Effector CD8-positive, alpha-beta T cell (primary cell): ENCODE measurements around the gene RALA.

Experiments
- DNase-seq: peaks from one replicate; lab custom pipeline; 2025; lab: John Stamatoyannopoulos, UW
- total RNA-seq, 4 experiments: gene quantifications; one replicate each; lab custom pipeline; 2026; lab: John Stamatoyannopoulos, UW

RALA gene
- 58.1 to 177 (median 64.3) reads per million in 4 experiments for total RNA-seq

- DNase-seq: peak; percentile 78
Measured at GRCh38 chr7:39623047-39623731, at the start of gene RALA. Gene RALA (plus strand): TSS chr7:39623572. CDS start chr7:39686668, 63,096 bp downstream.

- no peak for DNase-seq
Measured at GRCh38 chr7:39574673-39575349, 48.6 kb upstream of the RALA start.

- no peak for DNase-seq
Measured at GRCh38 chr7:39577229-39577874, 46.0 kb upstream of the RALA start.

GRCh38 chr7:39580149-39580874, 43.1 kb upstream of the RALA start:
- DNase-seq: peak; percentile 47

GRCh38 chr7:39582536-39582935, 40.8 kb upstream of the RALA start:
- DNase-seq: no peak

GRCh38 chr7:39583539-39583938, 39.8 kb upstream of the RALA start:
- DNase-seq: no peak

- no peak for DNase-seq
Measured at GRCh38 chr7:39587393-39587792, 36.0 kb upstream of the RALA start.

- no peak for DNase-seq
Measured at GRCh38 chr7:39588416-39588815, 35.0 kb upstream of the RALA start.

GRCh38 chr7:39589323-39590111, 33.9 kb upstream of the RALA start:
- no peak for DNase-seq

- no peak for DNase-seq
Measured at GRCh38 chr7:39592586-39592985, 30.8 kb upstream of the RALA start.

- no peak for DNase-seq
Measured at GRCh38 chr7:39594988-39595620, 28.3 kb upstream of the RALA start.

GRCh38 chr7:39602351-39602750, 21.0 kb upstream of the RALA start:
- no peak for DNase-seq

- DNase-seq: no peak
Measured at GRCh38 chr7:39603924-39604323, 19.4 kb upstream of the RALA start.

GRCh38 chr7:39605087-39605486, 18.3 kb upstream of the RALA start:
- DNase-seq: no peak

- no peak for DNase-seq
Measured at GRCh38 chr7:39606352-39606751, 17.0 kb upstream of the RALA start.

- no peak for DNase-seq
Measured at GRCh38 chr7:39606941-39607340, 16.4 kb upstream of the RALA start.

GRCh38 chr7:39607865-39608264, 15.5 kb upstream of the RALA start:
- DNase-seq: no peak

GRCh38 chr7:39608278-39608677, 15.1 kb upstream of the RALA start:
- no peak for DNase-seq

GRCh38 chr7:39609113-39609934, 14.0 kb upstream of the RALA start:
- DNase-seq: no peak

GRCh38 chr7:39609935-39610263, 13.5 kb upstream of the RALA start:
- DNase-seq: no peak
